Chondrocyte (in vitro differentiated cells): ENCODE measurements around the gene FAS. TPM values are rescaled to one million over a fixed set of nuclear protein-coding genes. Genes with fewer than 3 reads are reported as not detected.

Source experiments
- DNase-seq: peaks from one replicate; pipeline ENCODE4 v3.0.0; 2021; ENCODE audit warnings: mixed read lengths, low spot score
- H3K27ac Mint-ChIP-seq: one replicate; pipeline ENCODE4 v1.8.0; 2021; ENCODE audit warnings: mild to moderate bottlenecking, moderate library complexity, mixed read lengths; ENCODE audit not compliant: unreplicated experiment
- H3K27me3 Mint-ChIP-seq: 2 replicates; pipeline ENCODE4 v1.8.0; 2021; ENCODE audit warnings: low read depth, mixed read lengths
- H3K36me3 Mint-ChIP-seq: 2 replicates; pipeline ENCODE4 v1.8.0; 2021; ENCODE audit warnings: low read depth, mixed read lengths
- H3K4me1 Mint-ChIP-seq: 2 replicates; pipeline ENCODE4 v1.8.0; 2021; ENCODE audit warnings: low read depth, mild to moderate bottlenecking, mixed read lengths
- H3K4me3 Mint-ChIP-seq: one replicate; pipeline ENCODE4 v1.8.0; 2021; ENCODE audit warnings: mild to moderate bottlenecking, moderate library complexity, mixed read lengths; ENCODE audit not compliant: unreplicated experiment
- H3K9me3 Mint-ChIP-seq: 2 replicates; pipeline ENCODE4 v1.8.0; 2021; ENCODE audit warnings: low read depth, mixed read lengths
- total RNA-seq: library from RNA; stranded (reverse); gene quantifications from 3 replicates; pipeline ENCODE4 v1.2.1, GENCODE V29; 2021
- TF ChIP-seq, protein P1 (sequence below): fragments of 200-600 bp; sonication (generic); IDR thresholded peaks from 2 replicates; pipeline ENCODE4 v1.5.0; 2021; ENCODE audit warnings: antibody characterized with exemption, mild to moderate bottlenecking, moderate library complexity

FAS gene
- total RNA-seq, 1 donor from 2014 or later: 11.5 TPM

DNA sequence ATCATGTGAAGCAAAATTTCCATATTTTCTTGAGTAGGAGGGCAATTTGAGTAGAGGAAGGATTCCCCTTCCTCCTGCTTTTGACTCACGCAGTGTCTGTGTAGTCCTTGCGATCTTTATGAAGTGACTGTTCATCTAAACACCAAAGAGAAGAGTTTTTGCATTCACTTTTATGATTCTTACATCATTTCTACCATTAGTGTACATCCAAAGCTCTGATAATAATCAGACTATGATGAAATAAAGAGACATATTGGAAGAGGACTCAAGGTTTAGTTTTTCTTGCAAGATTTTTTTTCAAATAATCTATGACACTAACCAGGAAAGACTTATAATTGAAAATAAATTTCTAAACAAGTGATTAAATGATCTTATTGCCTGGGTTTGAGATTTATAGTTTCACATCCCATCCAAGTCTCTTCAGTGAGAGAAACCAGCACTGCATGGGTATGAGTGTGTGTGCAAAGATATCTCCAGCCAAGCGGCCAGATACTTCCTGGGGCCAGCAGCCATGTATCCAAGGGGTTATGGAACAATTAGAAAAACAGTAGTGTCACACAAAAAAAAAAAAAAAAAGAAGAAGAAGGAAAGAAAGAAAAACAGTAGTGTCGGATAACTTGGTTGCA is 36.0 kb upstream of the FAS start:
- no peaks in the 10 kb centered on the region for H3K9me3 Mint-ChIP-seq
- DNase-seq: no peak
- TF ChIP-seq, protein P1, sequence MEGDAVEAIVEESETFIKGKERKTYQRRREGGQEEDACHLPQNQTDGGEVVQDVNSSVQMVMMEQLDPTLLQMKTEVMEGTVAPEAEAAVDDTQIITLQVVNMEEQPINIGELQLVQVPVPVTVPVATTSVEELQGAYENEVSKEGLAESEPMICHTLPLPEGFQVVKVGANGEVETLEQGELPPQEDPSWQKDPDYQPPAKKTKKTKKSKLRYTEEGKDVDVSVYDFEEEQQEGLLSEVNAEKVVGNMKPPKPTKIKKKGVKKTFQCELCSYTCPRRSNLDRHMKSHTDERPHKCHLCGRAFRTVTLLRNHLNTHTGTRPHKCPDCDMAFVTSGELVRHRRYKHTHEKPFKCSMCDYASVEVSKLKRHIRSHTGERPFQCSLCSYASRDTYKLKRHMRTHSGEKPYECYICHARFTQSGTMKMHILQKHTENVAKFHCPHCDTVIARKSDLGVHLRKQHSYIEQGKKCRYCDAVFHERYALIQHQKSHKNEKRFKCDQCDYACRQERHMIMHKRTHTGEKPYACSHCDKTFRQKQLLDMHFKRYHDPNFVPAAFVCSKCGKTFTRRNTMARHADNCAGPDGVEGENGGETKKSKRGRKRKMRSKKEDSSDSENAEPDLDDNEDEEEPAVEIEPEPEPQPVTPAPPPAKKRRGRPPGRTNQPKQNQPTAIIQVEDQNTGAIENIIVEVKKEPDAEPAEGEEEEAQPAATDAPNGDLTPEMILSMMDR: no peak
- no peak overlapping the region for H3K4me3 Mint-ChIP-seq
- peaks cover 55% of the 10 kb centered on the region for H3K4me1 Mint-ChIP-seq
- H3K27me3 Mint-ChIP-seq: no peaks in the 10 kb centered on the region
- peaks cover 7% of the 10 kb centered on the region for H3K36me3 Mint-ChIP-seq
- H3K27ac Mint-ChIP-seq: peak overlapping the region; percentile 78

DNA sequence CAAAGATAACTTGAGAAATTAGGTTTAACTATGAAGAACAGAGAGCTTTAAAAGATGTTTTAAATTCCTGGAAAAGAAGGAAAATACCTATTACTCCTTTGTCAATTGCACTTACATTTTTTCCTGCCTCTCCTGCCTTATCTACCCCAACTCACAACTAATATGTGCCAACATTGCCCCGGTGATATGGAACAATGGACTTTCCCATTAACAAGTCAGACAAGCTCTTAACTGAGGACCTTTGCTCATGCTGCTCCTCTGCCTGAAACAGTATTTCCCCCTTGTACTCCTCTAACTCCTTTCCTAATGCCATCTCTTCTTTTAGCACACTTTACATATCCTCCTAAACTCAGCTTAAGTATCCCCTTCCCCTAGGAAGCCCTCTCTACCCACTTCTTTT is 33.2 kb upstream of the FAS start:
- Mint-ChIP-seq H3K27me3 (no peaks in the 10 kb centered on the region), H3K36me3 (no peaks in the 10 kb centered on the region), H3K9me3 (no peaks in the 10 kb centered on the region), H3K4me1 (peaks cover 30% of the 10 kb centered on the region), H3K4me3 (no peak overlapping the region), H3K27ac (no peak overlapping the region)
- DNase-seq: no peak
- TF ChIP-seq, protein P1: no peak

DNA sequence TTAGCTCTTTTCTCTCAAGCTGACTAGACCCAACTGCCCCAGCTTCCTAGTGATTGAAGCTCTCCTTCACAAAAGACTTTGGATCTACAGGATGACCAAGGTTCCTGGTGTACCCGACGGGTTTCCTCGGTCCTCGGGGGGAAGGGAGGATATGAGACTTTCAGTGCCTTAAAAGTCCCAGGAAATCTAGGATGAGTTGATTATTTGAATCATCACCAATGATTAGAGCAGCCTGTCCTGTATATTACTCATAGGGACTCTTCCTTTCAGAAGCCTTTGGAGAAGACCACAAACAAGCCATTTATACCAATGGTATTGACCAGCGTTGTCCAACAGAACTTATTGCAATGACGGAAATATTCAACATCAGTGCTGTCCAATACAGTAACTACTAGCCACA is 31.9 kb upstream of the FAS start:
- peaks cover 16% of the 10 kb centered on the region for H3K4me1 Mint-ChIP-seq
- no peaks in the 10 kb centered on the region for H3K36me3 Mint-ChIP-seq
- no peak overlapping the region for H3K27ac Mint-ChIP-seq
- no peak overlapping the region for H3K4me3 Mint-ChIP-seq
- no peaks in the 10 kb centered on the region for H3K27me3 Mint-ChIP-seq
- TF ChIP-seq, protein P1: no peak
- H3K9me3 Mint-ChIP-seq: no peaks in the 10 kb centered on the region
- DNase-seq: no peak

DNA sequence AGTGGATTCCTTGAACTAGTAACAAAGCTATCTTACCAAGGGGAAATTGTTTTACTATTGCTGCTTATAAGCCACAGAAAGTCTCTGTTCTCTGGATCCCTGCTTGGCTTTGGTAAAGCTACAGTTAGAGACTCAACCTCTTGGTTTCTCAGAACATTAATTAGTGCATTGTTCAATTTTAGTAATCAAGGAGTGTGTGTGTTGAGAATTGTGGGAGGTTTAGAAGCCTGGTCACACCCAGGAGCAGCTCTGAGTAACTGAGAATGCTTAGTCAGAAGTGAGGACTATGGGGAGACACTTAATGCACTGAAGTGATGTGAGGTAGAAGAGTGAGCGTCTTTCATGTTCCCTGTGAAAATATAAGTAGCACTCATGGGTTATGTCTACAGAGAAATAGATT is 29.8 kb upstream of the FAS start:
- TF ChIP-seq, protein P1: no peak
- no peak for DNase-seq
- Mint-ChIP-seq H3K27ac (no peak overlapping the region), H3K27me3 (no peaks in the 10 kb centered on the region), H3K4me1 (peaks cover 16% of the 10 kb centered on the region), H3K36me3 (no peaks in the 10 kb centered on the region), H3K4me3 (no peak overlapping the region), H3K9me3 (no peaks in the 10 kb centered on the region)

DNA sequence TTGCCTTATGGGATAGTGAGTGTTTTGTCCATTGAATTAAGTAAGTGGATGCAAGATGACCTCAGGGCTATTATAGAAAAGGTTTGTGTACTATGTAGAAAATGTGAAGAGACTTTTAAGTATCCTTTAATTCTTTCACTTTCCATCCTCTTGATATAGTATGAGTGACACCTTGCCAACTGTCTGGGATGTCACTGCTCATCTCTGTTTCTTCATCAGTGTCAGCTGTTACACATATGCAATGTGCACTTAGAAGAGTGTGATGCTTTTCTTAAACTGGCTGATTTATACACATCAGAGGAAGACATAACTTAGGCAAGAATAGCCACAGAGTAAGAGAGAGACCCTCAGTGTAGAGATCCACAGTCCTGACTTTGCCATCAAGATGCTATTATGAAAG is 29.3 kb upstream of the FAS start:
- H3K4me3 Mint-ChIP-seq: no peak overlapping the region
- no peak for DNase-seq
- H3K27me3 Mint-ChIP-seq: no peaks in the 10 kb centered on the region
- no peaks in the 10 kb centered on the region for H3K36me3 Mint-ChIP-seq
- TF ChIP-seq, protein P1: no peak
- H3K27ac Mint-ChIP-seq: no peak overlapping the region
- H3K9me3 Mint-ChIP-seq: no peaks in the 10 kb centered on the region
- peaks cover 21% of the 10 kb centered on the region for H3K4me1 Mint-ChIP-seq
